Fibroblast of skin of scalp (primary cell): Measurements from ENCODE around the gene OR8H3. TPM values are rescaled to one million over a fixed set of nuclear protein-coding genes. Genes with fewer than 3 reads are reported as not detected.
"Not testable (repeated sequence)": the region's sequence is repeated elsewhere in the genome, so short reads cannot be mapped to it uniquely, and the experiment has no call there.

ENCODE experiments used
- DNase-seq: peaks from one replicate; pipeline ENCODE4 v3.0.0-alpha.2; 2013
- polyA plus RNA-seq, 2 experiments: library from polyadenylated mRNA; unstranded; fragments of 120-200 nt; gene quantifications; one replicate each; pipeline ENCODE4 v1.2.1, GENCODE V29; 2013; ENCODE audit not compliant: insufficient read length in 2 of 2

The OR8H3 gene, protein sequence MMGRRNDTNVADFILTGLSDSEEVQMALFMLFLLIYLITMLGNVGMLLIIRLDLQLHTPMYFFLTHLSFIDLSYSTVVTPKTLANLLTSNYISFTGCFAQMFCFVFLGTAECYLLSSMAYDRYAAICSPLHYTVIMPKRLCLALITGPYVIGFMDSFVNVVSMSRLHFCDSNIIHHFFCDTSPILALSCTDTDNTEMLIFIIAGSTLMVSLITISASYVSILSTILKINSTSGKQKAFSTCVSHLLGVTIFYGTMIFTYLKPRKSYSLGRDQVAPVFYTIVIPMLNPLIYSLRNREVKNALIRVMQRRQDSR
- polyA plus RNA-seq (2013, experiment 1 of 2; ENCODE audit: insufficient read length): not detected
- not detected for polyA plus RNA-seq (2013, experiment 2 of 2; ENCODE audit: insufficient read length)

DNA sequence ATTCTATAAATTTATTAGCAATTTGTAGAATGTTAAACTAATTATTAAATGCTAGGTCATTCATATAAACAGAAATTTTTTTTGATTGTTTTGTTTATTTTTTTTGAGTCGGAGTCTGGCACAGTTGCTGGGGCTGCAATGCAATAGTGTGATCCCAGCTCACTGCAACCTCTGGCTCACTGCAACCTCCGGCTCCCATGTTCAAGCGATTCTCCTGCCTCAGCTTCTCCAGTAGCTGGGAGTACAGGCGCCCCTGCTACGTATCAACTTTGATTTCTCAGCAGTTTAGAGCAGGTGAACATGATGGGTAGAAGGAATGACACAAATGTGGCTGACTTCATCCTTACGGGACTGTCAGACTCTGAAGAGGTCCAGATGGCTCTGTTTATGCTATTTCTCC is at the start of gene OR8H3:
Gene OR8H3, plus strand, starts transcription at position 301 of the 400 bp plus-strand sequence. Its CDS starts 0 bp downstream, at position 301.
- no peak for DNase-seq

GRCh38 chr11:56089697-56090096 is 32.5 kb upstream of the OR8H3 start:
- DNase-seq: no peak

GRCh38 chr11:56093008-56093407 is 29.2 kb upstream of the OR8H3 start, which contains the start of gene OR8I2:
Gene OR8I2 (plus strand): TSS chr11:56093308. CDS start chr11:56093308, 0 bp downstream.
- DNase-seq: no peak

- DNase-seq: no peak
These were observed 18.9 kb upstream of the OR8H3 start, which contains the start of gene OR8H2 for GRCh38 chr11:56103210-56103737. Gene OR8H2 (plus strand): TSS chr11:56103687. CDS start chr11:56105043, 1,356 bp downstream.

DNA sequence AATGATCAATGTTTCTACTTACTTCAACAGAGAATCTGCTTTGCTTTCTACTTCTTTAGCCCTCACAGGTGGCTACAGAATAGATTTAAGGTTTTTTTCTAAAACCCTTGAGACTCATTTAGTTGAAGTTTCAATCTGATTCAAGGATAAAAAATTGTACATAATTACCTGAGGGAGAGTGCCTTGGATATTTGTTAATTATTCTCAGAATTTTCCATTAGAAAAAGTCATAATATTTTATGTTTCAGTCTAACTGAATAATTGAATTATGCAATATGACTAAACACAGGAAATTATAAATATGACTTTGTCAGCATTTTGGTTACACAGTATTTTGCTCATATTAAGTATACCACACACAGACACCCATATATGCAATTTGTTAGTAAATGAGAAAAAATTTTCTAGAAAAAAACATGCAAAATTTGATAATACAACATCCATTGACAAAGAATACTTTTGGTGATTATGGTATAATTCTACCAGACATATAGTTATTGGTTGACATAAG is 18.0 kb downstream of the OR8H3 start, which contains the start of gene OR8J3:
Gene OR8J3, minus strand, starts transcription at position 51 of the 511 bp plus-strand sequence. CDS start 2,483 bp downstream, outside the sequence.
- DNase-seq: no peak

GRCh38 chr11:56143681-56144080 is 21.5 kb downstream of the OR8H3 start:
- not testable (repeated sequence) for DNase-seq

GRCh38 chr11:56151376-56151775 is 29.2 kb downstream of the OR8H3 start:
- no peak for DNase-seq

GRCh38 chr11:56152333-56152732 is 30.2 kb downstream of the OR8H3 start:
- no peak for DNase-seq

DNA sequence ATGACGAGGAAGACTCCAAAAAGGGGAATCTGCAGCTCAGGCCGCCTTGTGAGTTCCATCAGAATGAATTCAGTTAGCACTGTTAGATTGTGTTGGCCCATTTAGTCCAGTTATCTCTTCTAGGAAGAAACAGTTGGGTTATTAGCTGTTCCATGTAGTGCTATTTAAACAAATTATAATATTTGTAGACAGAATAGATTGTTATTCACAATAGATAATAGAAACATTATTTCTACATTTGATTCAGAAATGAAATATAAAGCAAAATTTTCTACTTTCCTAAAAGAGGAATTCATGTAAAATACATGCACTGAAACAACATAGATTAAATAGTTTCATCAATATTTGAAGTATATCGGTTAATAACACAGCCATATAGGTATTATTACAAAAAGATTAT is 38.0 kb downstream of the OR8H3 start, which contains the start of gene OR8K5:
Gene OR8K5, minus strand, starts transcription at position 101 of the 400 bp plus-strand sequence. Its CDS starts 0 bp downstream, at position 101.
- DNase-seq: no peak

DNA sequence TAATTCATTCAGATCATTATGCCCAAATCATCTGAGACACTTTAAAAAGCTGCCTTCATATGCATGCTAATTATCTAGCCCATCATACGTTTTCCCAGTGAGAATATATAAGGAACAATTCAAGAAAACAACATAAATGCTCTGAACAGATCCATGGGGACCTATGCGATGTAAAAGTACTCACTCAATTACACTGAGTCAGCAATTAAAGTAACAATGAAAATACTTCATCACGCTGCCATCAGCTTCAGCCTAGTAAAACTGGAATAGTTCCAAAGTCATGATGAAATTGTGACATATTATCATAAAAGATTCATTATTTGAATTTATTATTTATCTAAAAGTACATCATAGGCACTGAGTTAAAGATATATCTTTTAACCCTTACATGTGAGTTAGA is 41.6 kb downstream of the OR8H3 start:
- no peak for DNase-seq

GRCh38 chr11:56172256-56172830 is 50.2 kb downstream of the OR8H3 start:
- DNase-seq: no peak
